Activated CD4-positive, alpha-beta T cell treated with anti-CD3 and anti-CD28 coated beads for 36 hours (primary cell): ENCODE results near the gene STXBP1. TPM values are rescaled to one million over a fixed set of nuclear protein-coding genes. Genes with fewer than 3 reads are reported as not detected.

Source experiments
- ATAC-seq: fragments of 200-7000 bp; cut with Tn5 transposase; one replicate; pipeline ENCODE4 v1.10.0; 2021; ENCODE audit warnings: mild to moderate bottlenecking, moderate library complexity
- CTCF ChIA-PET: fragments of 350-600 bp; sonication (Branson Sonifier 250); formaldehyde crosslinking; loops from one replicate; lab custom pipeline; 2021; ENCODE audit warnings: antibody characterized with exemption; lab: Charles Lee
- POLR2A ChIA-PET: fragments of 350-600 bp; sonication (Branson Sonifier 250); formaldehyde crosslinking; loops from one replicate; lab custom pipeline; 2021; ENCODE audit warnings: antibody characterized with exemption, inconsistent platforms; lab: Charles Lee
- DNase-seq: peaks from one replicate; pipeline ENCODE4 v3.0.0-alpha.2; 2020
- H3K27ac Mint-ChIP-seq: one replicate; pipeline ENCODE4 v1.8.0; 2021; ENCODE audit warnings: mixed read lengths
- H3K27me3 Mint-ChIP-seq: one replicate; pipeline ENCODE4 v1.8.0; 2021; ENCODE audit warnings: mixed read lengths
- H3K36me3 Mint-ChIP-seq: one replicate; pipeline ENCODE4 v1.8.0; 2021; ENCODE audit warnings: low read depth, mixed read lengths
- H3K4me1 Mint-ChIP-seq: one replicate; pipeline ENCODE4 v1.8.0; 2021; ENCODE audit warnings: mixed read lengths
- H3K4me3 Mint-ChIP-seq: one replicate; pipeline ENCODE4 v1.8.0; 2021; ENCODE audit warnings: mild to moderate bottlenecking, moderate library complexity, mixed read lengths
- H3K9me3 Mint-ChIP-seq: one replicate; pipeline ENCODE4 v1.8.0; 2021; ENCODE audit warnings: low read depth, mixed read lengths
- intact Hi-C, 2 experiments: fragments of 100-400 bp; cut with DNase I in 1 of 2; cut with micrococcal nuclease in 1 of 2; formaldehyde crosslinking; loops; one replicate each; pipeline versions ENCODE4 v1.14.2 to v1.15.1; 2022 to 2024; cut with DNase I, micrococcal nuclease
- total RNA-seq, 2 experiments: library from RNA; stranded (reverse); gene quantifications; one replicate each; pipeline ENCODE4 v1.2.3, GENCODE V29; 2021

The STXBP1 gene
- total RNA-seq, 2 experiments from 2014 or later: 15.9 to 18.1 TPM

DNA sequence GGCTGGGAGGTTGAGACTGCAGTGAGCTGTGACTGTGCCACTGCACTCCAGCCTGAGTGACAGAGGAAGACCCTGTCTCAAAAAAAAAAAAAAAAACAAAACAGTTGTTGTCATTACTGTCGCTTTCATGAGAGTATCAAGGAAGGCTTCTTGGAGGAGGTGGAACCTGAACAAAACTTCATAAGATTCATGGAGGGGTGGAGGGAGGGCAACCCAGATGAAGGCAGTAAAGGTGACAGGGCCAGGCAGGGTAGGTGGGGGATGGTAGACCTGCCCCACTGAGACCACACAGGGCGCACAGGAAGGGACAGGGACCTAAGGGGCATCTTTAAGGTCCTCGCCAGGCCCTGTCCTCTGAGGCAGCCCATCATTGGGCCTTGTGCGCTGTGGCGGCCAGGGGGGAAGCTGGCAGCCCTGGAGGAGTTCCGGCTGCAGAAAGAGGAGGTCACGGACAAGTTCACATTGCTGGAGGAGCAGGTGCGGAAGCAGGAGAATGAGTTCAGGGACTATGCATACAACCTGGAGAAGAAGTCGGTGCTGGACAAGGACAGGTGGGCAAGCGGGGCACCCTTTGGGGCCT is 98.2 kb downstream of the STXBP1 start:
- no peak overlapping the region for H3K27ac Mint-ChIP-seq
- peaks cover 18% of the 10 kb centered on the region for H3K4me1 Mint-ChIP-seq
- no peak for DNase-seq
- H3K36me3 Mint-ChIP-seq: peaks cover 5% of the 10 kb centered on the region
- no peaks in the 10 kb centered on the region for H3K9me3 Mint-ChIP-seq
- ATAC-seq: no peak
- intact Hi-C loops: no loop called here
- no peaks in the 10 kb centered on the region for H3K27me3 Mint-ChIP-seq
- no peak overlapping the region for H3K4me3 Mint-ChIP-seq
- POLR2A ChIA-PET: no interaction called here
- CTCF ChIA-PET: no interaction called here

DNA sequence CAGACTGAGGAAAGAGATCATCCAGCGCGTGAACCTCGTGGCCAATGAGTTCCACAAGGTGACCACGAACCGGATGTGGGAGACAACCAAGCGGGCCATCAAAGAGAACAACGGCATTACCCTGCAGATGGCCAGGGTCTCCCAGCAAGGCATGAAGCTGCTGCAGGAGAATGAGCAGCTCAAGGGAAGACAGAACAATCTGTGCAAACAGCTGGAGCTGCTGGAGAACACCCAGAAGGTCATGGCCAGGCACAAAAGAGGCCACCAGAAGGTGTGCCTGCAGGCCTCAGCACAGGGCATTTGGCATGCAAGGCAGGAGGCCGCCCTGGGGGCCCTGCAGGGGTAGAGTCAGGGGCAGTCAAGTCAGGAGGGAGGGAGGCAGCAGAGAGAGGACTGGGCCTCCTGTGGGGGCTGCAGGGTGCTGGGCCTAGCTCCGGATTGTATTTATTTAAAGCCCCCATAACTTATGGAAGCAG is 99.2 kb downstream of the STXBP1 start:
- no peak overlapping the region for H3K4me3 Mint-ChIP-seq
- H3K36me3 Mint-ChIP-seq: peaks cover 5% of the 10 kb centered on the region
- peaks cover 23% of the 10 kb centered on the region for H3K4me1 Mint-ChIP-seq
- ChIA-PET POLR2A (interaction anchor here (0.7 kb wide), 1 partner anchor 145 kb away, joined by 3 read pairs; no protein-coding TSS in a partner anchor), CTCF (no interaction called here)
- ATAC-seq (no peak), DNase-seq (no peak)
- H3K9me3 Mint-ChIP-seq: no peaks in the 10 kb centered on the region
- H3K27me3 Mint-ChIP-seq: no peaks in the 10 kb centered on the region
- no peak overlapping the region for H3K27ac Mint-ChIP-seq
- intact Hi-C loops: no loop called here

DNA sequence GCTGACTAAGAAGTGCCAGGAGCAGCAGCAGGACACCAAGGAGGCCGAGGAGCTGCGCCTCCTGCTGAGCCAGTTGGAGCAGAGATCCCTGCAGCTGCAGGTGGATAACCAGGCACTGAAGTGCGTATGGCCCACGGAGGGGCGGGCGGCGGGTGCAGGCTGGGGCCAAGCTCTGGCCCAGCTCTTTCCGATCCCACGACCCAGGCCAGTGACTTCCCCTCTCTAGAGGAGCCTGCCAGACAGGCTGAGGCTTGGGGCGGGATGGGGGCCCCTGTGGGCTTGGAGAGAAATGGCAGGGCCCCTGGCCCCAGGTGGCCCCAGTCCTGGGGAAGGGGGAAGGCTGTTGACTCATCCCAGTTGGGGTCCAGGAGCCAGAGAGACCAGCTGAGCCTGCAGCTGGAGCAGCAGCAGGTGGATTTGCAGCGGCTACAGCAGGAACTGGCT is 99.8 kb downstream of the STXBP1 start:
- no peak overlapping the region for H3K27ac Mint-ChIP-seq
- no peak for ATAC-seq
- H3K9me3 Mint-ChIP-seq: no peaks in the 10 kb centered on the region
- no peaks in the 10 kb centered on the region for H3K27me3 Mint-ChIP-seq
- H3K4me3 Mint-ChIP-seq: no peak overlapping the region
- H3K36me3 Mint-ChIP-seq: peaks cover 5% of the 10 kb centered on the region
- CTCF ChIA-PET: interaction anchor here (0.8 kb wide), 1 partner anchor 21 kb away, joined by 4 read pairs; no protein-coding TSS in a partner anchor
- peaks cover 22% of the 10 kb centered on the region for H3K4me1 Mint-ChIP-seq
- intact Hi-C loops: no loop called here
- POLR2A ChIA-PET: interaction anchor here (0.6 to 0.7 kb wide), 2 partner anchors 146 to 1973 kb away, joined by 3 to 6 read pairs; no protein-coding TSS in a partner anchor
- DNase-seq: no peak

DNA sequence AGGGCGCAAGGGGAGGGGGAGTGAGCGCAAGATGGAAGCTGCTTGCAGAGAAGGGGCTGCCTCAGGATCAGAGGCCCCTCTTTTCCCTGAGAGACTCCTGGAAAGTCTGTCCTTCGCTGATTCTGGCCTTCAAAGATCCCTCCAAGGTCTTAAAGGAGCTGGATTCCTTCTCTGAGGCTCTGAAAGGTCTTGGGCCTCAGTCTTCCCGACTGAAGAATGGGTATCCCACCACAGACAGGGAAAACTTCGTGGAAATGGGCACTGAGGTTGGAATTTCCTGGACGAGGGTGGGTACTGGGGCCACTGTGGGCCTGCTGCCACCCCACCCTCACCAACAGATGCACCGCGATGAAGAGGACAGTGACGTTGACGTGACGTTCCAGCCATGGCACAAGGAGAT is 100.3 kb downstream of the STXBP1 start:
- Mint-ChIP-seq H3K4me1 (peaks cover 22% of the 10 kb centered on the region), H3K9me3 (no peaks in the 10 kb centered on the region), H3K27ac (no peak overlapping the region), H3K27me3 (no peaks in the 10 kb centered on the region), H3K36me3 (peaks cover 5% of the 10 kb centered on the region), H3K4me3 (no peak overlapping the region)
- DNase-seq (no peak), ATAC-seq (no peak)
- ChIA-PET POLR2A (interaction anchor here (0.6 kb wide), 1 partner anchor 1973 kb away, joined by 6 read pairs; no protein-coding TSS in a partner anchor), CTCF (interaction anchor here (0.8 to 1.6 kb wide), 2 partner anchors 8 to 21 kb away, joined by 4 read pairs; no protein-coding TSS in a partner anchor)
- intact Hi-C loops: no loop called here

DNA sequence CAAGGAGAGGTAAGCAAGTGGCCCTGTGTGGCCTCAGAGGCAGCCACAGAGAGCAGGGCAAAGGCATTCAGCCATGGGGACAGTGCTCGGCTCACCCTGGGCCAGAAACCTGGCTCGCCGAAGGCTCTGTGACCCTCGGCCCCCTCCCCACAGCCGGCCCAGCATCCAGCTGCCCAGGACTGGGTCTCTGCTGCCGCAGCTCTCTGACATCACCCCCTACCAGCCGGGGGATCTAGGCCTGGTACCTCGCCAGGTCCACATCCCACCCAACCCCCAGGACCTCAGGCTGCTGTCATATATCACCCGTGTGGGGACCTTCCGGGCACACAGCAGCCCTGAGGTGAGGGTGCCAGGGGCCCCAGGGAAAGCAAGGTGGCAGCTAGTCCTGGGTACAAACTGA is 100.8 kb downstream of the STXBP1 start:
- DNase-seq (no peak), ATAC-seq (no peak)
- Mint-ChIP-seq H3K9me3 (no peaks in the 10 kb centered on the region), H3K36me3 (peaks cover 5% of the 10 kb centered on the region), H3K4me1 (peaks cover 17% of the 10 kb centered on the region), H3K27ac (no peak overlapping the region), H3K4me3 (no peak overlapping the region), H3K27me3 (no peaks in the 10 kb centered on the region)
- ChIA-PET POLR2A (no interaction called here), CTCF (interaction anchor here (0.7 to 1.6 kb wide), 2 partner anchors 8 to 176 kb away, joined by 4 read pairs; no protein-coding TSS in a partner anchor)
- intact Hi-C loops: no loop called here

DNA sequence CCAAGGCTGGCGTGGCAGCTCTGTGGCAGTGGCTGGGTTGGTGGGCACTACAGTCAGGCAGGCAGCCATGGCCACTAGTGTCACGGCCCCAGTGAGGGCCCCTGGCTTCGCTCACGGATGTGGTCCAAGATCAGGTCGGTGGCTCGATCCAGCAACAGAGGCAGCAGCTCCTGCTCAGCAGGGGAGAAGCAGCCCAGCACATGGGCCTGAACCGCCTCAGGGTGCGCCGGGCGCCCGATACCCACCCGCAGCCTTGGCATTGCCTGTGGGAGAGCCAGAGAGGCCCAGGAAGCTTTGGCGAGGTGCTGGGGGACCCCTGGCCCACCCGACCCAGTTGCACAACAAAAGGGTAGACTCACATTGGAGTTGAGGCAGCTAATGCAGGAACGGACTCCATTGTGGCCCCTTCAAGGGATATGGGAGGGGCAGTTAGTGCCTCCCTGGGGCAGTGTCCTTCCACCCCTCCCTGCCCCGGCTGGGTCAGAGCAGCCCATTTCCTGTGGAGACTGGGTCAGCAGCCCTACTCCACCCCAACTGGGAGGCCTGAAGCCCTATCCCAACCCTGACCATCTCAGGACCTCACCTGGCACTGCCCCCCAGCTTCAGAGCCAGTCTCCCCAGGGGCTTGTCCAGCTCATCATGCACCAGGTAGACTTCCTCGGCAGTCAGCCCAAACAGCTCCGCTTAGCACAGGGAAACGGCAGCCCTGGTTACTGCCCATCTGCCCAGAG is 102.1 kb downstream of the STXBP1 start:
- no peaks in the 10 kb centered on the region for H3K27me3 Mint-ChIP-seq
- peak overlapping the region; percentile 92 for H3K4me3 Mint-ChIP-seq
- H3K4me1 Mint-ChIP-seq: peaks cover 17% of the 10 kb centered on the region
- no peak for ATAC-seq
- H3K36me3 Mint-ChIP-seq: peaks cover 3% of the 10 kb centered on the region
- intact Hi-C loops: no loop called here
- H3K9me3 Mint-ChIP-seq: no peaks in the 10 kb centered on the region
- CTCF ChIA-PET: interaction anchor here (1.1 to 1.6 kb wide), 3 partner anchors 10 to 207 kb away, joined by 4 read pairs; no protein-coding TSS in a partner anchor
- POLR2A ChIA-PET: interaction anchor here (1.3 kb wide), 1 partner anchor 262 kb away, joined by 3 read pairs; the partner anchor contains the start of gene LRSAM1
- peak overlapping the region; percentile 25 for H3K27ac Mint-ChIP-seq
- no peak for DNase-seq

DNA sequence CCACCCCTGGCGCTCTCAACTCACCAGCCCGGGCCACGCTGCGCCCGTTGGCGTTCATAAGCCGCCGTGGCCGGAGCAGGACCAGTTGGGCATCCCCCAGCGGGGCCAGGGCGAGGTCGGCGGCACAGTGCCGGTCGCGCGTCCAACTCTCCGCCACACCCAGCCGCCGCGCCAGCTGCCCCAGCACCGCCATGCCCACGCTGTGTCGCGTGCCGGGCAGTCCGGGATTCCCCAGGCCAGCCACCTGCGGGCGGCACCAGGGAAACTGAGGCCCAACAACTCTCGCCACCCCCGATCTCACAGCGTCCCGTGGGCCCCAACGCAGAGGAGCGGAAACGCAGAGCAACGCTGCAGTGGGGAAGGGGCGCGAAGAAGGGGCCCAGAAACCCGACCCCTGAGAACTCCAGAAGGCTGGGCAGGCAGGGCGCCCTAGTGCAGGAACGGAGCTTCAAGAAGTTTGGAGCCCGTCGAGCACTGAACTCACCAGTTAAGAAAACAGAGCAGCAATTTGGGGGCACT is 102.9 kb downstream of the STXBP1 start:
- peak; percentile 13 for ATAC-seq
- Mint-ChIP-seq H3K27me3 (no peaks in the 10 kb centered on the region), H3K27ac (peak overlapping the region; percentile 97), H3K36me3 (peaks cover 3% of the 10 kb centered on the region), H3K4me3 (peak overlapping the region; percentile 92), H3K9me3 (no peaks in the 10 kb centered on the region), H3K4me1 (peaks cover 22% of the 10 kb centered on the region)
- intact Hi-C loops: loop anchor here (1.0 to 5.0 kb wide), 15 partner anchors 16 to 798 kb away; partner anchors contain the start of genes TOR2A (in 2 of the 2), COQ4 (in 1 of the 2), FPGS (in 1 of the 2) and LRSAM1 (in 1 of the 2)
- DNase-seq: peak; percentile 36
- CTCF ChIA-PET: interaction anchor here (1.1 to 2.6 kb wide), 4 partner anchors 20 to 206 kb away, joined by 3 to 14 read pairs (median 4); partner anchors contain the start of gene TOR2A
- POLR2A ChIA-PET: interaction anchor here (1.2 to 1.3 kb wide), 2 partner anchors 20 to 263 kb away, joined by 3 to 6 read pairs; partner anchors contain the start of genes LRSAM1 and TOR2A

DNA sequence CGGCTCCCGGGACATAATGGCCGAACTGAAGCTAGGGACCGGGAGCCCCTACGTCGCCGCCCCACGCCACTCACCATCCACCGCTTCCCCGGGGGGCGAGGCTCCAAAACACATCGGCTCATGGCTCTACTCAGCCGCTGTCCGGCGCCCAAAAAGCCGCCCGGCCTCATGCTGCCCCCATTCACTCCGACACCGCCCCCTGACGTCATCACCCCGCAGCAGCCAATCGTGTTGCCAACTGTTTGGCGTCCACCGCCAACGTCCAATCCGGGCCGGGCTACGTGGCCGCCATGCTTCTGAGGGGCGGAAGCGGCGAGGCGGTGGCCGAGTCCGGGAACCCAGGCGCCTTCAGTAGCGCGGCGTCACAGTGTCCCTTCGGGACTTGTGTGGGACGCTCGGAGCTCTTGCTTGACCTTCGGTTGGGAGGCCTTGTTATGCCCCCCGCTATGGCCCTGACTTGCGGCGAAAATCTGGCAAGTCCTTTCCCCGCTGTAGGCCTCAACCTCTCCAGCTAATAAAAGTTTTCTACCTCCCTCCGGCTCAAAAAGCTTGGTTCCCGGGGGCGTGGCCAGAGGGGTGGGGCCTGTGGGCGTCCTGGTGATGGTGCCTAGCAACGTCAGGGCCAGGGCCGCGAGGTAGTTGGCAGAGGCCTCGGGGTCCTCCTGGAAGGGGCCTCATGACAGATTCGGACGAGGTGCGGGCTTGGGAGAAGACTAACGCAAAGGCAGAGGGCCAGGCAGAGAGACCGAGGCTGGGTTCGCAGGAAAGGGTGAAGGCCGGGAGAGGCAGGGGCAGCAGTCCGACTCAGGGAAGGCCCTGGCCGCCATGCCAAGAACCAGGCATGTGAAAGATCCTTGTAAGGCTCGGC is 103.6 kb downstream of the STXBP1 start, which contains the start of the genes PTRH1 and TTC16:
Gene PTRH1 (minus strand): TSS at position 194 of the 868 bp plus-strand sequence. CDS start 24 bp downstream, at position 170.
Gene TTC16 (plus strand): TSS at position 610 of the 868 bp plus-strand sequence. CDS start 67 bp downstream, at position 677.
- intact Hi-C loops: loop anchor here (1.0 to 5.0 kb wide), 15 partner anchors 16 to 798 kb away; partner anchors contain the start of genes TOR2A (in 2 of the 2), COQ4 (in 1 of the 2), FPGS (in 1 of the 2) and LRSAM1 (in 1 of the 2)
- Mint-ChIP-seq H3K4me1 (peaks cover 25% of the 10 kb centered on the region), H3K4me3 (peak within 1 kb of the TSS; percentile 92), H3K36me3 (peaks cover 3% of the 10 kb centered on the region), H3K27ac (peak within 1 kb of the TSS; percentile 97), H3K9me3 (no peaks in the 10 kb centered on the region), H3K27me3 (no peaks in the 10 kb centered on the region)
- ATAC-seq: peak; percentile 97
- ChIA-PET POLR2A (interaction anchor here (0.5 to 1.3 kb wide), 4 partner anchors 19 to 264 kb away, joined by 3 to 6 read pairs (median 3); partner anchors contain the start of genes LRSAM1 and TOR2A), CTCF (interaction anchor here (0.7 to 2.6 kb wide), 5 partner anchors 19 to 389 kb away, joined by 3 to 14 read pairs (median 4); partner anchors contain the start of genes CDK9 and TOR2A)
- DNase-seq: peak; percentile 99

DNA sequence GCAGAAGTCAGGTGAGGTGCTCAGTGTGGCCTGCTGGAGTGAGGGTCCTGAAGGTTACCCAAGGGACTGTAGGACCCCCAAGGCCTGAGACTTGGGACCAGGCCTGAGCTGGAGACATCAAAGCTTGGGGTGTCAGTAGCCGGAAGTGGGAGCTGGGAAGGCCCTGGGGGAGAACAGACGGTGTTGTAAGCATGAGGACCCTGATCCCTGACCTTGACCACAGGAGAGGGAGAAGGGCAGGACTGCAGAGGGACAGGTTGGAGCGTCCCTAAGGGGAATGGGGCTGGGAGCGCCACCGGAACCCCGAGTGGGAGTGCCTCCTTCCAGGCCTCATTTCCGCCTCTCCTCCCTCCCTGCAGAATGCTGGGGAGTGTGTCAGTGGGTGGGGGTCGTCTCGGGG is 104.3 kb downstream of the STXBP1 start:
- CTCF ChIA-PET: interaction anchor here (0.7 to 2.6 kb wide), 4 partner anchors 19 to 203 kb away, joined by 3 to 14 read pairs (median 4); partner anchors contain the start of genes CDK9, ENG and TOR2A
- Mint-ChIP-seq H3K4me1 (peaks cover 23% of the 10 kb centered on the region), H3K4me3 (peak overlapping the region; percentile 92), H3K36me3 (peaks cover 3% of the 10 kb centered on the region), H3K9me3 (no peaks in the 10 kb centered on the region), H3K27me3 (no peaks in the 10 kb centered on the region), H3K27ac (peak overlapping the region; percentile 97)
- DNase-seq (no peak), ATAC-seq (no peak)
- intact Hi-C loops: loop anchor here (5.0 kb wide), 3 partner anchors 214 to 799 kb away; partner anchors contain the start of genes COQ4 (in 1 of the 2) and TRUB2 (in 1 of the 2)
- POLR2A ChIA-PET: interaction anchor here (1.0 to 1.2 kb wide), 2 partner anchors 19 to 77 kb away, joined by 3 to 6 read pairs; partner anchors contain the start of gene TOR2A
